Neuron (in vitro differentiated cells): ENCODE results near the gene APOL5.

Source experiments
- H2AFZ ChIP-seq: one replicate; pipeline ENCODE4 v1.6.1; 2013; ENCODE audit warnings: low read depth, mild to moderate bottlenecking, inconsistent platforms, low read length, moderate library complexity
- H3K27me3 ChIP-seq: one replicate; pipeline ENCODE4 v1.6.1; 2013; ENCODE audit warnings: low read length; ENCODE audit not compliant: insufficient read depth
- H3K36me3 ChIP-seq: one replicate; pipeline ENCODE4 v1.6.1; 2013; ENCODE audit warnings: low read length; ENCODE audit not compliant: insufficient read depth
- H3K4me1 ChIP-seq: one replicate; pipeline ENCODE4 v1.6.1; 2013; ENCODE audit warnings: low read length; ENCODE audit not compliant: insufficient read depth
- H3K4me3 ChIP-seq: 2 replicates; pipeline ENCODE4 v1.5.1; 2013; ENCODE audit warnings: mild to moderate bottlenecking, low read length, moderate library complexity
- H3K9me3 ChIP-seq: one replicate; pipeline ENCODE4 v1.6.1; 2013; ENCODE audit warnings: low read length

APOL5 gene

DNA sequence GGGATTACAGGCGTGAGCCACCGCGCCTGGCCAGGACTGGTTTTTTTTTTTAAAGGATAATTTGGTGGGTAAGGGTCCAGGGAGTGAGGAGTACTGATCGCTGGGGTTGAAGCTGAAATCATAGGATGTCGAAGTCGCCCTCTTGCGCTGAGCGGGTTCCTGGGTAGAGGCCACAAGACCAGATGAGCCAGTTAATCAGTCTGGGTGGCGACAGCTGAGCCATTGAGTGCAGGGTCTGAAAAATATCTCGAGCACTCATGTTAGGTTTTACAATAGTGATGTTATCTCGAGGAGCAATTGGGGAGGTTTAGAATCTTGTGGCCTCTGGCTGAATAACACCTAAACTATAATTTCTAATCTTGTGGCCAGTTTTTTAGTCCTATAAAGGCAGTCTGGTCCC is 7.8 kb downstream of the APOL5 start:
- H3K27me3 ChIP-seq: no peaks in the 10 kb centered on the region
- no peaks in the 10 kb centered on the region for H3K36me3 ChIP-seq
- H3K9me3 ChIP-seq: no peaks in the 10 kb centered on the region
- no peak overlapping the region for H2AFZ ChIP-seq
- H3K4me3 ChIP-seq: no peak overlapping the region
- H3K4me1 ChIP-seq: no peaks in the 10 kb centered on the region

DNA sequence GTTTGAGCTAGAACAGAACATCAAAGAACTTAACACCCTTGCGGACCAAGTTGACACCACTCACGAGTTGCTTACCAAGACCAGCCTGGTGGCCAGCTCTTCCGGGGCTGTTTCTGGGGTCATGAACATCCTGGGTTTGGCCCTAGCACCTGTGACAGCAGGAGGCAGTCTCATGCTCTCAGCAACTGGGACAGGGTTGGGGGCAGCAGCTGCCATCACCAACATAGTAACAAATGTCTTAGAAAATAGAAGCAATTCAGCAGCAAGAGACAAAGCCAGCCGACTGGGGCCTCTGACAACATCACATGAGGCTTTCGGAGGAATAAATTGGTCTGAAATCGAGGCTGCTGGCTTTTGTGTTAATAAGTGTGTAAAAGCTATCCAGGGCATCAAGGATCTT is 8.7 kb downstream of the APOL5 start:
- H3K36me3 ChIP-seq: no peaks in the 10 kb centered on the region
- H2AFZ ChIP-seq: no peak overlapping the region
- no peak overlapping the region for H3K4me3 ChIP-seq
- no peaks in the 10 kb centered on the region for H3K9me3 ChIP-seq
- H3K4me1 ChIP-seq: no peaks in the 10 kb centered on the region
- H3K27me3 ChIP-seq: no peaks in the 10 kb centered on the region

DNA sequence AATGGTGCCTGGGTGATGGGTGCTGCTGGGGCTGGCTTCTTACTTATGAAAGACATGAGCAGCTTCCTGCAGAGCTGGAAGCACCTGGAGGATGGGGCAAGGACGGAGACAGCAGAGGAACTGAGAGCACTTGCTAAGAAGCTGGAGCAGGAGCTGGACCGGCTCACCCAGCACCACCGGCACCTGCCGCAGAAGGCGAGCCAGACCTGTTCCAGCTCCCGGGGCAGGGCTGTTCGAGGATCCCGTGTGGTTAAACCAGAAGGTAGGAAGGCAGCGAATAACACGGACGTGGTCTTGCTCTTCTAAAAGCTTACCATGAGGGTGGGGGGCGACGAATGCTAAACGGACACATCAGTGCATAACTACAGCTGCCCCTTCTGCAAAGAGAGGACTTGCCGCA is 9.3 kb downstream of the APOL5 start:
- H3K27me3 ChIP-seq: no peaks in the 10 kb centered on the region
- H3K4me3 ChIP-seq: no peak overlapping the region
- H3K4me1 ChIP-seq: no peaks in the 10 kb centered on the region
- H3K36me3 ChIP-seq: no peaks in the 10 kb centered on the region
- H2AFZ ChIP-seq: no peak overlapping the region
- no peaks in the 10 kb centered on the region for H3K9me3 ChIP-seq

DNA sequence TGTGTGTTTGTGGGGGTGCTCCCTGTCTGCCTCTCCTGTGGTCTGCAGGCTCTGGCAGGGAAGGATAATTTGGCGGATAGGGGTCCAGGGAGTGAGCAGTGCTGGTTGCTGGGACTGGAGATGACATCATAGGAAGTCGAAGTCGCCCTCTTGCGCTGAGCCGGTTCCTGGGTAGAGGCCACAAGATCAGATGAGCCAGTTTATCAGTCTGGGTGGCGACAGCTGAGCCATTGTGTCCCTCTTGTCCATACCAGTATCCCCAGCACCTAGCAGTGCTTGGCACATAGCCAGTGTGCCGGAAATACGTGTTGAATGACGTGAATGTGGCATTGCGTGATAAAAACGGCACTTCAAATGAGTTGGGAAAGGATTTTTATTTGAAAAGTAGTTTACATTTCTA is 9.8 kb downstream of the APOL5 start:
- Histone ChIP-seq H2AFZ (no peak overlapping the region), H3K9me3 (peaks cover 2% of the 10 kb centered on the region), H3K4me3 (no peak overlapping the region), H3K4me1 (no peaks in the 10 kb centered on the region), H3K27me3 (no peaks in the 10 kb centered on the region), H3K36me3 (no peaks in the 10 kb centered on the region)

DNA sequence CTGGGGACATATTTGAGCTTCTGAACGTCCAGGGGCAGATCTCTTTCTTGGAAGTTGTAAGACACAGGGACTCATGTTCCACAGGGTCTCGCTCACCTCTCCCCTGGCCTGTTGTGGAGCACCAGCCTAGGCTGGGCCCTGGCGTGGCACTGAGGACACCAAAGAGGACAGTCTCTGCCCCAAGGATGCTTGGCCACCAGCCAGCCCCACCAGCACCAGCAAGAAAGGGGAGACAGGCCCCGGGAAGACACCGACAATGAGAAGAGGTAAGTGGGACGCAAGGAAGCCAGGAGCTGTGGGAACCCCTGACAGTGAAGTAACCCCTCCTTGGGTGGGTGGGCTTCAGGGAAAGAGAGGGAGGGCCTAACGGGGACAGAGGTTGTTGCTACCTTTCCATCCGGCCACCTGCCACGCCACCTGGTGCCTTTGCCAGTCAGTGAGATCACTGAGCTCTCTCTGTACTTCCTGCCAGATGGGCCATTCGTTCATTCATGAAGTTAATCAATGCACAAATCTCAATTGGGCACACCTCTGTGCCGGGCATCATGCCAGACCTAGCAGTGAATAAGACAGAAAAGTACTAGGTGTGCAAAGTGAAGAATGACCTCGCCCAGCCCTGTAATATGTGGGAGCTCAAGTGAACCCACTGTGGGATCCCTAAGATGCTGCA is 11.1 kb downstream of the APOL5 start:
- no peaks in the 10 kb centered on the region for H3K36me3 ChIP-seq
- H2AFZ ChIP-seq: no peak overlapping the region
- peaks cover 2% of the 10 kb centered on the region for H3K9me3 ChIP-seq
- no peaks in the 10 kb centered on the region for H3K4me1 ChIP-seq
- no peaks in the 10 kb centered on the region for H3K27me3 ChIP-seq
- H3K4me3 ChIP-seq: no peak overlapping the region

DNA sequence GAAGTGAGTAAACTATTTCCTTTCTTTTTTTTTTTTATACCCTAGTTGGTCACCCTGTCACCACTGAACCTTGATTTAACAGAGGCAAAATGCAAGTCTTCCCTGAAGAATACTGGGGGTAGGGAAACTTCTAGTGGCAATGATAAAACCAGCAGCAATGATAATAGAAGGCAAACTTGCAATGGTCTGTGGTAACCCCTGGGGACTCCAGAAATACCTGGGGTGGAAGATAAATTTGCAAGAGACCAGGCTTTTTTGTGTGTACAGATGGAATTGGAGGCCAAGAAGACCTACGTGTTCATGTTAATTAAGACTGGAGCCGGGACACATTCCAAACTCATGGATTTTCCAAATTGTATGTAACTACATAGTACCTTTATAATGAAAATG is 11.6 kb downstream of the APOL5 start:
- no peaks in the 10 kb centered on the region for H3K36me3 ChIP-seq
- H3K9me3 ChIP-seq: peaks cover 2% of the 10 kb centered on the region
- no peaks in the 10 kb centered on the region for H3K4me1 ChIP-seq
- H2AFZ ChIP-seq: no peak overlapping the region
- no peaks in the 10 kb centered on the region for H3K27me3 ChIP-seq
- H3K4me3 ChIP-seq: no peak overlapping the region

DNA sequence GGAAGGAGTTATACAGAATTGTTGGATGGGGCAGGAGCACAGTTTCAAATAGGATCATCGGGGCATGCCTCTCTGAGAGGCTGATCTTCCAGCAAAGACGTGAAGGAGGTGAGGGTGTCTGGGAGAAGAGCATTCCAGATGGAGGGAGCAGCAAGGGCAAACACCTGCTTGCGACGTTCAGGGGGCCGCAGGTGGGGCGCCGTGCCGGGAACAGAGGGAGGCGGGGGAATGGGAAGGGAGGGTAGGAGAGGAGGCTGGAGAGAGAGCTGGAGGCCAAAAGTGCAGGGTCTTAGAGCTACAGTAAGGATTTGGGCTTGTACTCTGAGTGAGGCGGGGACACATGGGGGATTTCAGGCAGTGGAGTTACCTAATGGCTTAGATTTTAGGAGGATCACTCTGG is 13.6 kb downstream of the APOL5 start:
- no peak overlapping the region for H3K4me3 ChIP-seq
- no peaks in the 10 kb centered on the region for H3K27me3 ChIP-seq
- H3K36me3 ChIP-seq: no peaks in the 10 kb centered on the region
- H3K9me3 ChIP-seq: peaks cover 2% of the 10 kb centered on the region
- no peak overlapping the region for H2AFZ ChIP-seq
- no peaks in the 10 kb centered on the region for H3K4me1 ChIP-seq

DNA sequence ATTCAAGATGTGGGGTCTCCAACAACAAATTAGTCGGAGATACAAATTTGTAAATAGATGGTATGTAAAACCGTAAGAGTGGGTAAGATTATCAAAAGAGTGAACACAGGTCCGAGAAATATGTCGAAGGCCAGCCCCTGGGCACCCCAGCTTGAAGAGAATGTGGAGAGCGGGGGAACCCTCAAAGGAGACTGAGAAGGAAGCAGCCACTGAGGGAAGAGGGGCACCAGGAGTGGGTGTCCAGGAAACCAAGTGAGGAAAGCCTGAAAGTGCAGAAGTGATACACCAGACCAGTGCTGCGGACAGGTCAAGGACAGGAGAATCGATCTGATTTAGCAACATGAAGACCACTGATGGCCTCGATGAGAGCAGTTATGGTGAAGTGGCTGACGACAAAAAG is 14.4 kb downstream of the APOL5 start:
- Histone ChIP-seq H3K27me3 (no peaks in the 10 kb centered on the region), H3K36me3 (no peaks in the 10 kb centered on the region), H3K9me3 (peaks cover 2% of the 10 kb centered on the region), H3K4me3 (no peak overlapping the region), H3K4me1 (no peaks in the 10 kb centered on the region), H2AFZ (no peak overlapping the region)

DNA sequence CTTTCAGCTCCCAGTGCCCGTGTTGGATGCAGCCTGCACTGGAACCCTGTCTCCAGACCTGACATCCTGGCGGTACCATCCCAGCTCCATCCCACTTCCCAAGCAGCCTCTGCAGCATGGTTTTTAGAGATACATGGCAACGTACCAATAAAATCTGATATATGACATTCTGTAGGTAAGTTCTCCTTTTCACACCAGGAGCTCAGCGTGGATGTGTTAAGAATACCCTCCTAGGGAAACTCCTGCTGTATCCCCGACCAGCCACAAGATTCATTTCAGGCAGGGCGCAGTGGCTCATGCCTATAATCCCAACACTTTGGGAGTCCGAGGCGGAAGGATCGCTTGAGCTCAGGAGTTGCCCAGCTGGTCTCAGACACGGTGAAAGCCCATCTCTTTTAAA is 15.4 kb downstream of the APOL5 start:
- H2AFZ ChIP-seq: no peak overlapping the region

DNA sequence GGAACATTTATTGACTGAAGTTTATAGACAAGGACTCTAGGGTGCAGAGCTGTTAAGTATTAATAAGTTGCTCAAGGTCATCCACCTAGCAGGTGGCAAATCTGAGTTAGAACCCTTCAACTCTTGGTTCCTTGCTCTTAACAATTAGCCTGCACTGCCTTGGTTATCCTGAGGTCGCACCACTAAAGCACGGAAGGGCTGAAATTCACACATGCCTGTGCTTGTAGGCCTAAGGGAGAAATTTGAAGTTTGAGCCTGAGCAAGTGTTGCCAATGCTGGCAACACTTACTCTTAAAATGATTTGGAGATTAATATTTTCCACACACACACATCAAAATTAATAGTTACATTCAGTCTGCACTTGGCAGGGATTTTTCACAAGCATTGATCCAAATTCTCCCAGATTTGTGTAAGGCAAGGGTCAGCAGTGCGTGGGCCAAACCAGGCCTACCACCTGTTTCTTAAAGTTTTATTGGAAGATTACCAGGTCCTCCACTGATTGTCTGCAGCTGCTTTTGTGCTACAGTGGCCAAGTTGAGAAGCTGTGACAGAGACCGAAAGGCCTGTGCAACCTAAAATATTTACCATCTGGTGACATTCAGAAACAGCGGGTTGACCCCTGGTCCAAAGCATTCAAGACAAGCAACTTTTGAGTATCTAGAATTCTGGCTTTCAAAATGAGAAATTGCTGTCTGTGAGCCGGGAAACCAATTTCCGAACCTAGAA is 16.3 kb downstream of the APOL5 start:
- Histone ChIP-seq H3K4me3 (no peak overlapping the region), H3K27me3 (no peaks in the 10 kb centered on the region), H3K36me3 (peaks cover 8% of the 10 kb centered on the region), H3K4me1 (no peaks in the 10 kb centered on the region), H3K9me3 (peaks cover 2% of the 10 kb centered on the region), H2AFZ (no peak overlapping the region)

More for the DNA sequence above, 15.4 kb downstream of the APOL5 start:
- Histone ChIP-seq H3K4me1 (no peaks in the 10 kb centered on the region), H3K9me3 (peaks cover 2% of the 10 kb centered on the region), H3K4me3 (no peak overlapping the region), H3K36me3 (peaks cover under 1% of the 10 kb centered on the region), H3K27me3 (no peaks in the 10 kb centered on the region)

DNA sequence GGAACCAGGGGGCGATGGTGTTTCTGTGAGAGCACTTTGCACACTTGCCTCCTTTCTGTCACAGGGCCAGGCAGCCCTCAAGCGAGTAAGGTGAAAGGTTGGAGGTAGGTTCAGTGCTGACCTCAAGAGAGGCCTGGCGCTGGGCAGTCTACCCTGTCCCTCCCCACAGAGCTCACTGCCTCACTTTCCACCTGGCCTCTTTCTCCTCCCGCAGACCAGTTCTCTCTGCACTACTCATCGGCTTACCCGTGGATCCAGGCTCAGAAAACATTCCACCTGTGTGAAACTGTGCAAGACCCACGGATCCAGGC is 16.8 kb downstream of the APOL5 start:
- Histone ChIP-seq H3K4me3 (no peak overlapping the region), H3K36me3 (peaks cover 12% of the 10 kb centered on the region), H2AFZ (no peak overlapping the region), H3K4me1 (no peaks in the 10 kb centered on the region), H3K27me3 (no peaks in the 10 kb centered on the region), H3K9me3 (peaks cover 2% of the 10 kb centered on the region)

DNA sequence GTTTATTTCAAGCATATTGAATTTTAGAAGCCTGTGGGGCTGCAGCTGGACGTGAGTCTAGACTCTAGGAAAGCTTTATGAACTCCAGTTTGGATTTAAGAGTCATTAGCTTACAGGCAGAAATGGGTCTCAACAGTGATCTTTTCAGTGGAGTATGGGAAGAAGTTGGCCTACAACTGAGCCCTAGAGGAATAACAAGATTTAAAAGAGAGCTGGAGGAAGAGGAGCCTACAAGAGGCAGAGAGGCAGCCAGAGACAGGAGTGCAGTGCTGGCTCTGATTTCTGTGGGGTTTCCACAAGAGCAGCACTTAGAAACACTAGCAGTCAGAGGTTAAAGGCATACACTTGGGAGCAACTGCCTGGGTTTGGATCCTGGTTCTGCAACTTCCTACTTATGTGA is 17.9 kb downstream of the APOL5 start:
- Histone ChIP-seq H3K4me1 (no peaks in the 10 kb centered on the region), H3K4me3 (no peak overlapping the region), H3K36me3 (peaks cover 18% of the 10 kb centered on the region), H3K9me3 (peaks cover 2% of the 10 kb centered on the region), H2AFZ (no peak overlapping the region), H3K27me3 (no peaks in the 10 kb centered on the region)

DNA sequence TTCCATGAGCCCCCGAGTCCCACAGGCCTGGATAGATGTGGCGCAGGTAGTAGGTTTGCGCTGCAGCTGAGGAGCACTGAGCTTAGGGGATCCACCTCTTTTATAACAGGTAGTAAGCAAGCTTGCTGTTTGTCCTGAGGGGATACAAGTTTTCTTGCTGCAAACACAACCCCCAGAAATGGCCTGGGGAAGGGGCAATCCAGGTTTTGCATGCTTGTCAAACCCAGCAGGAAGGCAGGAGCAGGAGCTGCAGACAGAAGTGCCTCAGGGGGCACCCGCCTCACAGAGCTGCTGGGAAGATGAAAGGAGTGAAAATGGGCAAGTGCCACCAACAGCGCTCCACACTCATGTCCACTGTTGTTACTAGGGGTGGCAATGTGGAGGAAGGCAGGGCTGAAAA is 18.5 kb downstream of the APOL5 start:
- Histone ChIP-seq H3K4me1 (no peaks in the 10 kb centered on the region), H3K9me3 (peaks cover 2% of the 10 kb centered on the region), H3K27me3 (no peaks in the 10 kb centered on the region), H2AFZ (no peak overlapping the region), H3K36me3 (peaks cover 20% of the 10 kb centered on the region), H3K4me3 (no peak overlapping the region)

DNA sequence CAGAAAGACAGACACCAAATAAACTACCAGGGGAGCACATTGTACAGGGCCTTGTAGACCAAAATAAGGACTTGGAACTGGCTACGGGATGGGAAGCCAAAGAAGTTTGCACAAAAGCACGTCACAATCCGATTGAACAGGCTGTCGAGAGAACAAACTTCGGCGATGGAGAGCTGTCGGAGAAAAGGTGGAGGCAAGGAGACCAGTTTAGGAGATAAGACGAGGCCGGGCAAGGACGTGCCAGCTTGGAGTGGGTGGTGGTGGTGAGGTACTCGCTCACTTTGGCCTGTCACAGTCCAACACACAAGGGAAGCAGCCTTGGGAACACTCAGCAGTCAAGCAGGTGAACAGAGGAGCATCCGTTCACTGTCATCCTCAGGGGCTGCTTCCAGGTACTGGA is 19.0 kb downstream of the APOL5 start:
- no peak overlapping the region for H3K4me3 ChIP-seq
- H3K36me3 ChIP-seq: peaks cover 20% of the 10 kb centered on the region
- no peaks in the 10 kb centered on the region for H3K27me3 ChIP-seq
- no peak overlapping the region for H2AFZ ChIP-seq
- no peaks in the 10 kb centered on the region for H3K4me1 ChIP-seq
- peaks cover 2% of the 10 kb centered on the region for H3K9me3 ChIP-seq
